Osteocyte (in vitro differentiated cells): ENCODE results near the gene HEG1. TPM values are rescaled to one million over a fixed set of nuclear protein-coding genes. Genes with fewer than 3 reads are reported as not detected.
A peak's percentile ranks its signal among the peaks of the same experiment; 100 is the strongest.

ENCODE experiments used
- DNase-seq: peaks from one replicate; pipeline ENCODE4 v3.0.0; 2021; ENCODE audit warnings: mixed read lengths; ENCODE audit not compliant: unreplicated experiment; ENCODE audit errors: extremely low spot score
- H3K27ac Mint-ChIP-seq: one replicate; pipeline ENCODE4 v1.8.0; 2021; ENCODE audit warnings: mild to moderate bottlenecking, mixed read lengths; ENCODE audit not compliant: unreplicated experiment
- H3K27me3 Mint-ChIP-seq: one replicate; pipeline ENCODE4 v1.8.0; 2021; ENCODE audit warnings: mixed read lengths; ENCODE audit not compliant: unreplicated experiment
- H3K36me3 Mint-ChIP-seq: one replicate; pipeline ENCODE4 v1.8.0; 2021; ENCODE audit warnings: mixed read lengths; ENCODE audit not compliant: unreplicated experiment
- H3K4me1 Mint-ChIP-seq: one replicate; pipeline ENCODE4 v1.8.0; 2021; ENCODE audit warnings: mixed read lengths; ENCODE audit not compliant: unreplicated experiment
- H3K4me3 Mint-ChIP-seq: one replicate; pipeline ENCODE4 v1.8.0; 2021; ENCODE audit warnings: mild to moderate bottlenecking, moderate library complexity, mixed read lengths; ENCODE audit not compliant: unreplicated experiment
- H3K9me3 Mint-ChIP-seq: one replicate; pipeline ENCODE4 v1.8.0; 2021; ENCODE audit warnings: mixed read lengths; ENCODE audit not compliant: unreplicated experiment
- CTCF ChIP-seq: fragments of 200-600 bp; sonication (generic); IDR thresholded peaks from 2 replicates; pipeline ENCODE4 v1.5.0; 2021; ENCODE audit warnings: antibody characterized with exemption, mild to moderate bottlenecking, moderate library complexity
- total RNA-seq: library from RNA; stranded (reverse); gene quantifications from 2 replicates; pipeline ENCODE4 v1.2.1, GENCODE V29; 2021

The HEG1 gene
- total RNA-seq, 1 donor from 2014 or later: 123 TPM

GRCh38 chr3:125045965-125046364 lies 9.8 kb downstream of the HEG1 start:
- peaks cover 40% of the 10 kb centered on the region for H3K4me1 Mint-ChIP-seq
- peak; percentile 45 for TF ChIP-seq CTCF
- no peak overlapping the region for H3K4me3 Mint-ChIP-seq
- H3K36me3 Mint-ChIP-seq: peaks cover 15% of the 10 kb centered on the region
- H3K27ac Mint-ChIP-seq: no peak overlapping the region
- no peak for DNase-seq
- no peaks in the 10 kb centered on the region for H3K9me3 Mint-ChIP-seq
- no peaks in the 10 kb centered on the region for H3K27me3 Mint-ChIP-seq

DNA sequence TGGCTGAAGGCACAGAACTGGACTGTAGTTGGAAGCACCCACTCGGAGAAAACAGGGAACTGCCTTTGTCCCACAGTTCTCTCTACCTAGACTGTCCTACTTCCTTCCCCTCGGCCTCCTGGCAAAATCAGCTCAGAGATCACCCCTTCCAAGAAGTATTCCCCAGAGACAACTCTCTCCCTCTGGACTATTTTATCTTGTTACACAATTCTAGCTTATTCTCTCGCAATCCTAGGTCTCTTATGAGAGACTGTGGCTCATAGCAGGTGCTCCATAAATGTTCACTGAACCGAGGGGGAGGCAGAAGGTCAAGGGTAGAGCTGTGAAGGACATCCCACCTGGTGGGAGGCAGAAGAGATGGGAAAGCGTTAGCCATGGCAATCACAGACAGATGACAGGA lies 10.6 kb downstream of the HEG1 start:
- Mint-ChIP-seq H3K9me3 (no peaks in the 10 kb centered on the region), H3K4me1 (peaks cover 40% of the 10 kb centered on the region), H3K36me3 (peaks cover 10% of the 10 kb centered on the region), H3K27me3 (no peaks in the 10 kb centered on the region), H3K4me3 (no peak overlapping the region), H3K27ac (no peak overlapping the region)
- no peak for DNase-seq
- TF ChIP-seq CTCF: no peak

- no peak for DNase-seq
- Mint-ChIP-seq H3K36me3 (peaks cover 8% of the 10 kb centered on the region), H3K4me3 (no peak overlapping the region), H3K4me1 (peaks cover 46% of the 10 kb centered on the region), H3K9me3 (no peaks in the 10 kb centered on the region), H3K27me3 (no peaks in the 10 kb centered on the region), H3K27ac (no peak overlapping the region)
- TF ChIP-seq CTCF: no peak
These were observed 12.1 kb downstream of the HEG1 start for GRCh38 chr3:125043599-125044151.

GRCh38 chr3:125042725-125043406 lies 12.9 kb downstream of the HEG1 start:
- Mint-ChIP-seq H3K9me3 (no peaks in the 10 kb centered on the region), H3K4me3 (no peak overlapping the region), H3K36me3 (peaks cover 6% of the 10 kb centered on the region), H3K4me1 (peaks cover 42% of the 10 kb centered on the region), H3K27ac (no peak overlapping the region), H3K27me3 (no peaks in the 10 kb centered on the region)
- no peak for TF ChIP-seq CTCF
- DNase-seq: no peak

- no peak for TF ChIP-seq CTCF
- H3K4me3 Mint-ChIP-seq: no peak overlapping the region
- no peaks in the 10 kb centered on the region for H3K27me3 Mint-ChIP-seq
- peak overlapping the region; percentile 61 for H3K27ac Mint-ChIP-seq
- peaks cover 8% of the 10 kb centered on the region for H3K9me3 Mint-ChIP-seq
- H3K36me3 Mint-ChIP-seq: peaks cover 13% of the 10 kb centered on the region
- H3K4me1 Mint-ChIP-seq: peaks cover 33% of the 10 kb centered on the region
- DNase-seq: no peak
These were observed 16.4 kb downstream of the HEG1 start for GRCh38 chr3:125039131-125040100.
